Left ventricle myocardium superior (tissue), 1 donor: ENCODE results near the gene ST6GALNAC2. TPM values are rescaled to one million over a fixed set of nuclear protein-coding genes. Genes with fewer than 3 reads are reported as not detected.
"Not testable (repeated sequence)": the region's sequence is repeated elsewhere in the genome, so short reads cannot be mapped to it uniquely, and the experiment has no call there.

Experiments
- ATAC-seq: fragments of 200-7000 bp; cut with Tn5 transposase; one replicate; pipeline ENCODE4 v1.9.1; 2020; ENCODE audit warnings: mild to moderate bottlenecking, moderate library complexity
- DNase-seq: peaks from one replicate; pipeline ENCODE4 v3.0.0-alpha.2; 2020
- intact Hi-C: fragments of 100-400 bp; cut with micrococcal nuclease; formaldehyde crosslinking; loops from one replicate; pipeline ENCODE4 v1.11.0; 2022
- total RNA-seq: library from RNA; stranded (reverse); fragmentation: NEBNext Ultra II Directional; extraction: Animal tissue kit (Norgen Biotek cat#: 25700); gene quantifications from one replicate; pipeline ENCODE4 v1.2.1, GENCODE V29; 2021
- donor health status: DM: no; HTN: yes; CAD: no; lungs with severe emphysema.

The ST6GALNAC2 gene
- total RNA-seq, 1 donor from 2014 or later, result 5.1 TPM

- DNase-seq (peak; percentile 32), ATAC-seq (no peak)
- intact Hi-C loops, result no loop called here
Observed at GRCh38 chr17:76534831-76535732, 50.6 kb downstream of the ST6GALNAC2 start.

- intact Hi-C loops, ATAC-seq, DNase-seq: not testable (repeated sequence)
Observed at GRCh38 chr17:76533640-76534359, 51.9 kb downstream of the ST6GALNAC2 start.

- intact Hi-C loops, result no loop called here
- DNase-seq (no peak), ATAC-seq (no peak)
Observed at GRCh38 chr17:76532072-76532651, 53.5 kb downstream of the ST6GALNAC2 start.

- ATAC-seq (no peak), DNase-seq (no peak)
- intact Hi-C loops, result no loop called here
Observed at GRCh38 chr17:76531486-76532038, 54.1 kb downstream of the ST6GALNAC2 start.

DNA sequence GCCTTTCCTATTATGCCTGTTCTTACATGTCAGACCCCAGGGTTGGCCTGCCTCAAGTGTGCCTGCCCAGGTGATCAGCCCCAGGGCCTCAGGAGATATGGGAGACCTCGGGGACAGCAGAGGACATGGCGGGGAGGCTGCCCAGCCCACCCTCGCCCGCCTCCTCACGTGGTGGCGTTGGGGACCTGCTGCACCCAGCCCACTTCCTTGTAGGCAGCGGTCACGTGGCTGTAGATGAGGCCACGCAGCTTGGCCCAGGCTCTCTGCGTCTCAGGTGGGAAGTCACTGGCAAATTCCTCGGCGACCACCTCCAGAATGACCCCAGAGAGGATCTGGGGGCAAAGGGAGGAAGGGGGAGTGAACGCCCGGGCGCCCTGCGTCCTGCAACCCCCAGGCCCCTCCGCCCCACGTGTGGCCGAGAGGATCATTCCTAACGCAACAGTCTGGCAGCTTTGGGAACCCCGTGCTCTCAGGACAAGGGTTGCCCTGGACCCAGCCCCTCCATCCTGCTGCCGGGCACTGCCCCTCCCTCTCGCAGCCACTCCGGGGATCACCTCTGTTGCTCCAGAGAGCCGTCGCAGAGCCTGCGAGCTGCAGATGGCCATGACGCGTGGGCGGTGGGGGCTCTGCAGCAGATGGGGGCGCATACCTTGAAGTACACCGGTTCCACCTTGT is 54.7 kb downstream of the ST6GALNAC2 start:
- no peak for DNase-seq
- intact Hi-C loops, result no loop called here
- no peak for ATAC-seq

- DNase-seq, result no peak
- peak; percentile 68 for ATAC-seq
- intact Hi-C loops, result no loop called here
Observed at GRCh38 chr17:76530095-76530723, 55.5 kb downstream of the ST6GALNAC2 start.

DNA sequence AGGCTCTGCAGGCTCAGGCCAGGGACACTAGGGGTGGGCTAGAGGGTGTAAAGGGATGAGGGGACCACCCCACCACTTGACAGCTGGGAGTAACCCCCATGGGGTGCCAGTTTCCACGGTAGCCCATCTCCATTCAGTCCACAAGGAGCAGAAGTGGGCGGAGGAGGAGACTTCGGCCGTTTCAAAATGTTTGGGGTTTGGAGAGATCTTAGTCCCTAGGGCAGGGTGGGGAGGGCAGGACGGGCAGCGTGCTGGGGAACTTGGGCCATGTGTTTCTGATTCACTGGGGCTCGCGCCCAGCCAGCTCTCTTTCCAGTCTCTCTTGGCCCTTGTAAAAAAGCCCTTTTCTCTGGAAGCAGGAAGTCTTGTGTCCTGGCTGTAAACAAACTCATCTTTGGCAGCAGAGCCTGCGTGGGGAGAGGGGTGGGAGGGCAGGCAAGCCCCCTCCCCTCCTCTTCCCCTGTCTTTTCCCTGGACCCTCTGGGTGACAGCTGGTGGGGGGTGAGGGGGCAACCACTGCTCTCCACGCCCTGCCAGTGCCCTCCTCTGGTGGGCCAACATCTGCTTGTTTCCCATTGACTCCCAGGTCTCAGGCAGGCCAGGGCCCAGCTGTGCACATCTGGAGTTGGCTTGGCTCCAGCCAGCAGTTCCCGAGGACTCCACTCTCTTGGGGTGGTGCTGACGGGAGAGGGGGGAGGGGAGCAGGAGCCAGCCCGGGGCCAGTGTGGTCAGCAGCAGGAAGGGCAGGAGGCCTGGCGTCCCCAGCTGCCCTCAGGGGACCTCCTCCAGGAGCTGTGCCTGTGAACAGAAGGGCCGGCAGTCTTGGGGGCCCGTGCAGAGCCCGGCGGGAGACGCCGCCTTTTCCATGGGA is 56.2 kb downstream of the ST6GALNAC2 start:
- intact Hi-C loops, result no loop called here
- DNase-seq, result peak; percentile 94
- peak; percentile 77 for ATAC-seq

DNA sequence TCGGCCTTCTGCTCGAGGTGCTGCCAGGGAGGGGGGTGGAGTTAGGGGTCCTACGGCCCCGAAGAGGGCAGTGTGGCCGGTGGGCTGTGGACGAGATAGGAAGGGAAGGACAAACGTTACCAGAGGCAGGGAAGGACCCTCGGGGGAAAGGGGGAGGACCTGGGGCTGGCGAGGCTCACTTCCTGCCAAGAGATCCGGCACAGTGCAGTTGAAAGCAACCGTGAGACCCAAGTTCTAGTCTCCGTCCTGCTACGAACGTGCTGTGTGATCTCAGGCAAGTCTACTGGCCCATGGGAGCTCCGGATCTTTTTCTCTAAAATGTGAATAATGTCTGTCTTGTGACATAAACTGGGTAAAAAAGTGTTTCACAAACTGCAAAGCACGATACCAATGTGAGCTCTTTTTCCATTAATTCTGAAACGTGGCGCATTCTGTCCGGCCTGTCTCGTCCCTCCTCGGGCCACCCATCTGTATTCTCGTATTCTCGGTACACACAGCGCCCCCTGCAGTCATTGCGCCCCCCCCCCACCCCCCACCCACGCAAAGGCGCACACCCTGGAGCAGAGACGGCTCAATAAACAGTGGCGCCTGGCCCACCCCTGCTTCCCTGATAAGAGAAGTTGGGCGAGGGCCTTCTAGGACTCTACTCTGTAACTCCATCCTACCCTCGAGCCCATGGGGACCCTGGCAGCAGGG is 57.0 kb downstream of the ST6GALNAC2 start:
- ATAC-seq, result peak; percentile 37
- peak; percentile 83 for DNase-seq
- intact Hi-C loops, result no loop called here

DNA sequence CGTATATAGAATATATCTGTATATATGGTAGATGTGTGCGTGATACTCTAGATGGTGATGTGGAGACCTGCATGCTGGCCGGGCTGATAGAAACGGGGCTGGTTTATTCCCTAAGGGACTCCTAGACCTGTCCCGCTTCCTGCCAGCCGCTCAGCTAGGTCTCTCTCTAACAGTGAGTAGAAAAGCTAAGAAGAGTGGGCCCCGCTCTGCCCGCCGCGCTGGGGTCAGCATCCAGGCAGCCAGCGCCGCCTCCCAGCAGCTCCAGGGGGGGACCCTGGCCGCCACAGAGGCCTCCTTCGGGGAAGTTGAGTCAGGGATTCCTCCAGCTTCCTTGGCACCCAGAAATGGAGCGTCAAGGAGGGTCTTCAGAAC is 57.5 kb downstream of the ST6GALNAC2 start:
- DNase-seq, result peak; percentile 58
- intact Hi-C loops, result no loop called here

DNA sequence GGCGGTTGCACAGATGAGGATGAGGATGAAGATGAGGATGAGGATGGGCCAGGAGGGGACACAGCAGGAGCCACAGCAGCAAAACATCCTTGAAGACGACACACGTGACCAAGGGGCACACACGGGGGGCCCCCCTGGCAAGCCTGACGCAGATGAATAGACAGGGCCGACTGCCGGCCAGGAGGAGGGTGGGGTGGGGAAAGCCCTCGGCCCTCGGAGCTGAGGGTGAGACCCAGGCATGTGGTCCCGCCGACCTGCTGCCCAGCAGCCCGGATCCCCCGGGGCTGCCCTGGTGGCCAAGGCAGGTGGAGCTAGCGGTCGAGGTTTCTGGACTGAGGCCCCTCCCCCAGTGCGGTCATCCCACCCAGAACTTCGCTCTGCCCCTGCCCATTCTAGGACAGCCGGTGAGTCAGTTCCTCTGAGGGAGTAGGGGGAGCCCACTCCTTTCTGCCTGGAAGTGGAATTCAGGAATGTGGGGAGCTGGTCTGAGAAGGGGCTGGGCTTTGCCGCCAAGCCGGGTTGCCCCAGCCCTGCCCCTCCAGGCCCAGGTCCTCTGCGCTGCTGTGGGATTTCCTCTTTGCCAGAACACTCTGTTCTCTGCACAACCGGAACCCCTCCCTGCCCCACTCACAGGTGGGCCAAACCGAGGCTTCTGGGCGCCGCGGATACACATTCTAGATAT is 58.1 kb downstream of the ST6GALNAC2 start:
- intact Hi-C loops, result no loop called here
- DNase-seq, result peak; percentile 75
- ATAC-seq, result peak; percentile 17

More for the DNA sequence above, 57.5 kb downstream of the ST6GALNAC2 start:
- ATAC-seq, result no peak

GRCh38 chr17:76527016-76527415 is 58.6 kb downstream of the ST6GALNAC2 start:
- intact Hi-C loops, ATAC-seq, DNase-seq: not testable (repeated sequence)

DNA sequence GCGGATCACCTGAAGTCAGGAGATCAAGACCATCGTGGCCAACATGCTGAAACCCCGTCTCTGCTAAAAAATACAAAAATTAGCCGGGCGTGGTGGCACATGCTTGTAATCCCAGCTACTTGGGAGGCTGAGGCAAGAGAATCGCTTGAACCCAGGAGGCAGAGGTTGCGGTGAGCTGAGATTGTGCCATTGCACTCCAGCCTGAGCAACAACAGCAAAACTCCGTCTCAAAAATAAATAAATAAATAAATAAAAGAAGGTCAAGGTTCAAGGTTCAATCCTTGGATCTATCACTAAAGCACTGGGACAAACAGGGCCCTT is 60.2 kb downstream of the ST6GALNAC2 start:
- DNase-seq, intact Hi-C loops, ATAC-seq: not testable (repeated sequence)

DNA sequence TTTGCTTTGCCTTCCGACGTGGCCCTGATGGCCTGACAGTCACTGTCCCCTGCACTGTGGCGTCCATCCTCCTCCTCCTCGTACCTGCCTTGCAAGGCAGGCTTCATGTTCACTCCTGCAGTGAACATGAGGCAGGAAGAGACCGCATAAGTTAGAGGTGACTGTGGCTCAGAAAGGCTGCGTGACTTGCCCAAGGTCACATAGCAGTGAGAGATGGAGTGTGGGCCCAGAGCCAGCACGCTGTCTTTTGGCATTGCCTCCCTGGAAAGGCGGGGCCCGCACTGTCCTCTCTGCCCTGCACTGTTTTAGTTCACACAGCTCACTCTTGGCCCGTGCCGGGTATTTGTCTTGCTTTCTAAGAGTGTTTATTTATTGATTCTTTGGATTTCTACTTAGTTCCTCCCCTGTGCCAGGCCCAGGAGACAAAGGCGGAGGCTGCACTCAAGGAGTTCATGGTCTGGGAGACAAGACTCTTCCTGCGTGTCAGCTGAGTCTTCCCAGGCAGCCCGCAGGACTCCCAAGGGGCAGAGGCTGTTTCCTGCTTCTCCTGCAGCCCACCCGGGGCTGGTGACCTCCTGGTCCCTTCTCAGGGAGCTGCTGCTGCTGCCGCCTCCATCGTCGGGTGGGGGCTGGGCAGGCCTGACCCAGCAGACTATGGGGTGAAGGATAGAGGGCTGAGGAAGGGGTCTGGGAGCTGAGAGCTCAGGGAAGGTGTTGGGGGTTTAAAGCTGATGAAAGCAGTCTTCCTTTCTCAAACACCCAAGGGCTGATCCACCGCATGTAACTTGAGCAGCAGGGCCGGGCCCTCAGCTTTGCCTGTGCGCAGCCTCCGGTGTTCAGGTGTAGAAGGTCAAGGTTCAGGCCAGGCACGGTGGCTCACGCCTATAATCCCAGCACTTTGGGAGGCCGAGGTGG is 60.8 kb downstream of the ST6GALNAC2 start:
- DNase-seq, result peak; percentile 86
- intact Hi-C loops, result no loop called here
- ATAC-seq, result peak; percentile 33

GRCh38 chr17:76523084-76524037 is 62.3 kb downstream of the ST6GALNAC2 start:
- peak; percentile 86 for DNase-seq
- intact Hi-C loops, result no loop called here
- ATAC-seq, result peak; percentile 49

GRCh38 chr17:76521683-76522082 is 64.0 kb downstream of the ST6GALNAC2 start:
- ATAC-seq, intact Hi-C loops, DNase-seq: not testable (repeated sequence)
